HepG2 (cell line): ENCODE measurements around the gene UNC5CL. TPM values are rescaled to one million over a fixed set of nuclear protein-coding genes. Genes with fewer than 3 reads are reported as not detected.

Source experiments
- ARID3A ChIP-seq: IDR thresholded peaks from 2 replicates; pipeline ENCODE4 v1.6.1; 2012; ENCODE audit warnings: low read depth, low read length, improper control_type of control experiment
- CSRNP1 ChIP-seq: sonication (generic); formaldehyde crosslinking; IDR thresholded peaks from 2 replicates; pipeline ENCODE4 v1.8.1; 2023; ENCODE audit warnings: mild to moderate bottlenecking, missing genetic modification reagents
- DPF2 ChIP-seq: sonication (generic); formaldehyde crosslinking; IDR thresholded peaks from 2 replicates; pipeline ENCODE4 v1.4.0; 2020; ENCODE audit warnings: mild to moderate bottlenecking, low read depth, missing genetic modification reagents, borderline replicate concordance
- EP300 ChIP-seq, 3 experiments: sonication (generic) in 1 of 3; formaldehyde crosslinking in 1 of 3; IDR thresholded peaks; 2 replicates each; pipeline versions ENCODE4 v1.5.1 to v1.6.1; 2011 to 2020; ENCODE audit warnings: low read depth in 2 of 3, low read length in 2 of 3, borderline replicate concordance in 1 of 3, improper control_type of control experiment in 1 of 3, mild to moderate bottlenecking in 1 of 3, missing genetic modification reagents in 1 of 3, moderate library complexity in 1 of 3
- GABPA ChIP-seq, 2 experiments: IDR thresholded peaks; 2 replicates each; pipeline ENCODE4 v1.6.1; 2011 to 2016; ENCODE audit warnings: low read depth in 2 of 2, low read length in 1 of 2, missing biosample characterization in 1 of 2, missing genetic modification characterization in 1 of 2
- HCFC1 ChIP-seq: fragments of 150-350 bp; IDR thresholded peaks from 2 replicates; pipeline ENCODE4 v1.6.1; 2014; ENCODE audit warnings: low read depth, low read length
- KLF12 ChIP-seq: sonication (generic); formaldehyde crosslinking; IDR thresholded peaks from 2 replicates; pipeline ENCODE4 v1.4.0; 2020; ENCODE audit warnings: missing genetic modification reagents, borderline replicate concordance
- KMT2A ChIP-seq: sonication (generic); formaldehyde crosslinking; IDR thresholded peaks from 2 replicates; pipeline ENCODE4 v1.4.0; 2020; ENCODE audit warnings: missing genetic modification reagents
- MAFG ChIP-seq: sonication (generic); formaldehyde crosslinking; IDR thresholded peaks from 2 replicates; pipeline ENCODE4 v1.5.1; 2020; ENCODE audit warnings: mild to moderate bottlenecking, missing genetic modification reagents
- MEIS1 ChIP-seq: sonication (generic); formaldehyde crosslinking; IDR thresholded peaks from 2 replicates; pipeline ENCODE4 v1.9.0; 2021; ENCODE audit warnings: mild to moderate bottlenecking, missing genetic modification reagents, moderate library complexity, borderline replicate concordance
- NR1H2 ChIP-seq: sonication (generic); formaldehyde crosslinking; IDR thresholded peaks from 2 replicates; pipeline ENCODE4 v1.8.1; 2022; ENCODE audit warnings: low read depth, missing genetic modification reagents, borderline replicate concordance
- PHF20 ChIP-seq: sonication (generic); formaldehyde crosslinking; IDR thresholded peaks from 2 replicates; pipeline ENCODE4 v1.5.0; 2020; ENCODE audit warnings: mild to moderate bottlenecking, missing genetic modification reagents
- RXRA ChIP-seq: sonication (generic); formaldehyde crosslinking; IDR thresholded peaks from 2 replicates; pipeline ENCODE4 v1.5.1; 2020; ENCODE audit warnings: missing genetic modification reagents
- SP140L ChIP-seq: sonication (generic); formaldehyde crosslinking; IDR thresholded peaks from 2 replicates; pipeline ENCODE4 v1.4.0; 2020; ENCODE audit warnings: missing genetic modification reagents, borderline replicate concordance
- YEATS2 ChIP-seq: sonication (generic); formaldehyde crosslinking; IDR thresholded peaks from 2 replicates; pipeline ENCODE4 v1.4.0; 2020; ENCODE audit warnings: missing genetic modification reagents, borderline replicate concordance
- ZBTB3 ChIP-seq: sonication (generic); formaldehyde crosslinking; IDR thresholded peaks from 2 replicates; pipeline ENCODE4 v1.4.0; 2020; ENCODE audit warnings: low read depth, mild to moderate bottlenecking, moderate library complexity, missing genetic modification reagents, borderline replicate concordance
- ZEB1 ChIP-seq: IDR thresholded peaks from 2 replicates; pipeline ENCODE4 v1.6.1; 2012; ENCODE audit warnings: mild to moderate bottlenecking, low read depth, inconsistent platforms; ENCODE audit not compliant: insufficient replicate concordance
- ZNF160 ChIP-seq: sonication (generic); formaldehyde crosslinking; IDR thresholded peaks from 2 replicates; pipeline ENCODE4 v1.8.0; 2022; ENCODE audit warnings: mild to moderate bottlenecking, inconsistent platforms, missing genetic modification reagents
- ZNF383 ChIP-seq: sonication (generic); formaldehyde crosslinking; IDR thresholded peaks from 2 replicates; pipeline ENCODE4 v1.4.0; 2020; ENCODE audit warnings: missing genetic modification reagents, mild to moderate bottlenecking, borderline replicate concordance
- ZNF460 ChIP-seq: sonication (generic); formaldehyde crosslinking; IDR thresholded peaks from 2 replicates; pipeline ENCODE4 v1.5.1; 2020; ENCODE audit warnings: missing genetic modification reagents, mild to moderate bottlenecking, borderline replicate concordance
- ZNF496 ChIP-seq: sonication (generic); formaldehyde crosslinking; IDR thresholded peaks from 2 replicates; pipeline ENCODE4 v1.8.1; 2023; ENCODE audit warnings: mild to moderate bottlenecking, moderate library complexity, missing genetic modification reagents; ENCODE audit not compliant: insufficient replicate concordance
- ZNF749 ChIP-seq: sonication (generic); formaldehyde crosslinking; IDR thresholded peaks from 2 replicates; pipeline ENCODE4 v1.8.0; 2022; ENCODE audit warnings: mild to moderate bottlenecking, missing genetic modification reagents, moderate library complexity, borderline replicate concordance
- ZNF761 ChIP-seq: sonication (generic); formaldehyde crosslinking; conservative IDR thresholded peaks from 2 replicates; pipeline ENCODE4 v1.4.0; 2020; ENCODE audit warnings: mild to moderate bottlenecking, missing genetic modification reagents
- polyA plus RNA-seq, 8 experiments: library from polyadenylated mRNA; depleted of rRNA in 3 of 8; stranded (reverse) in 7 of 8; unstranded in 1 of 8; fragments of >200 nt; fragmentation: Illumina TruSeq in 4 of 8; extraction: Trizol in 4 of 8; gene quantifications; 2 replicates each; pipeline versions ENCODE4 v1.2.1 to v1.2.3, GENCODE V29; 2011 to 2016; ENCODE audit warnings: low read depth in 4 of 8, missing spikeins in 1 of 8, mixed read lengths in 1 of 8; ENCODE audit not compliant: insufficient read depth in 1 of 8
- total RNA-seq, 5 experiments: library from RNA; depleted of rRNA; stranded (reverse); fragments of >200 nt; fragmentation: Illumina TruSeq; extraction: Trizol; gene quantifications; 2 replicates each; pipeline ENCODE4 v1.2.3, GENCODE V29; 2016; ENCODE audit warnings: low read depth in 1 of 5
- TF ChIP-seq, protein P1 (sequence below): sonication (generic); formaldehyde crosslinking; IDR thresholded peaks from 2 replicates; pipeline ENCODE4 v1.8.1; 2023; ENCODE audit warnings: mild to moderate bottlenecking, missing genetic modification reagents

The UNC5CL gene
- total and polyA plus RNA-seq, 2 of the 13 experiments (the other 11 are each of a cell fraction or from before 2014, with no cell fraction given): 2.4 to 2.5 TPM

DNA sequence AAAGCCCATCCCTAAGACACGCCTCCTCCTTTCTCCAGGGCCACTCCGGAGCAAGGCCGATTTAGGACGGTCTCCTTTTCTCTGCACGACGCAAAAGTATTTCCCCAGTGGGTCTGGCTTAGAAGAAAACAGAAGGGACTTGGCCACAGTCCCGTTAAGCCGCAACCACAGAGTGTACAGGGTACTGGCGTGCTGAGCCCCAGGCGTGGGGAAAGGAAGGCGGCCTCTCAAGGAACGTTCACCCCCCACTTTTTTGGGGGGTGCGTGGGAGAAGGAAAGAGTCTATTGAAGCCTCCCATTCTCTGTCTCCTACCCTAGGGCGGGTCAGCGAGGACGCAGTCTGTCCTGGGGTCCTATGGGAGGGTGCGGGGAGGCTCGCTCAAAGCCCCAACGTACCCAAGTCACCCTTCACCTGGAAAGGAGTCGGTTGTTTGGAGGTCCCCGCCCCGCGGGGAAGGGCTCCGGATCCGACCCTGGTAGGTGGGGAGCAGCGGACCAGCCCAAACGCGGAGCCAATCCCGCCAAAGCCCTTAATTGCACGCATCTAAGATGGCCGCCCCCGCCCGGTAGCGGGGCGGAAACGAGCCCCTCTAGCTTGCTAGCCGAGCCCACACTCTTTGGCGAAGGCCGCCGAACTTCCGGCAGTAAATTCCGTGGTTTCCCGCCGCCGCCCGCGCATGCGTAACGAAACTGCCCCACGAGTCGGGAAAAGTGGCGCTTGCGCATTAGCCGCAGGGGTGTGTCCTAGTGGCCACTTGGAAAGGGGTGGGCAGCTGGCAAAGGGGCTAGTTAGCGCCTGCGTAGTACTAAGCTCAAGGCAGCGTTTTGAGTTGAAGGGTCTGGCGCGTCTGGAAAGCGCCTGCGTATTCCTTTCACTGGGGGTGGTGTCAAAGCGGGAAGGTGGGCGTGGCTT lies 33.2 kb upstream of the UNC5CL start, which contains the start of gene OARD1 (continued):
- TF ChIP-seq EP300 (IDR thresholded peaks at IDR 0.05; ENCODE audit: low read depth in 2 of 2, low read length in 2 of 2) (peak in 1 of 2 experiments; percentile 50; a peak in 1 of 4 replicates), EP300 (CRISPR knock-in tag; IDR thresholded peaks at IDR 0.05; ENCODE audit: borderline replicate concordance) (no peak), YEATS2 (CRISPR knock-in tag) (peak; percentile 68), MEIS1 (0 out of 2 replicates have a peak, but pooled peaks have one; percentile 57), ZNF383 (no peak; the same call in 1 of the 2 replicates), ZNF496 (CRISPR knock-in tag) (no peak), DPF2 (no peak), ZNF749 (CRISPR knock-in tag) (0 out of 2 replicates have a peak, but pooled peaks have one; percentile 23), SP140L (CRISPR knock-in tag) (no peak), ZNF460 (CRISPR knock-in tag) (no peak), KLF12 (CRISPR knock-in tag) (no peak), KMT2A (CRISPR knock-in tag) (peak; percentile 12), MAFG (CRISPR knock-in tag) (no peak), CSRNP1 (CRISPR knock-in tag) (peak; percentile 49; the same call in 1 of the 2 replicates), ZNF160 (CRISPR knock-in tag) (no peak), RXRA (CRISPR knock-in tag) (peak; percentile 94), GABPA (IDR thresholded peaks at IDR 0.05; ENCODE audit: low read depth, low read length) (peak; percentile 91), GABPA (CRISPR knock-in tag; IDR thresholded peaks at IDR 0.05; ENCODE audit: low read depth) (peak; percentile 97), ZBTB3 (peak; percentile 85; the same call in 1 of the 2 replicates), ARID3A (peak; percentile 12; the same call in 1 of the 2 replicates), ZNF761 (no peak; the same call in none of the 2 replicates), PHF20 (peak; percentile 87), HCFC1 (peak; percentile 68), ZEB1 (peak; percentile 66), NR1H2 (CRISPR knock-in tag) (peak; percentile 88; the same call in 1 of the 2 replicates)
- TF ChIP-seq, protein P1, sequence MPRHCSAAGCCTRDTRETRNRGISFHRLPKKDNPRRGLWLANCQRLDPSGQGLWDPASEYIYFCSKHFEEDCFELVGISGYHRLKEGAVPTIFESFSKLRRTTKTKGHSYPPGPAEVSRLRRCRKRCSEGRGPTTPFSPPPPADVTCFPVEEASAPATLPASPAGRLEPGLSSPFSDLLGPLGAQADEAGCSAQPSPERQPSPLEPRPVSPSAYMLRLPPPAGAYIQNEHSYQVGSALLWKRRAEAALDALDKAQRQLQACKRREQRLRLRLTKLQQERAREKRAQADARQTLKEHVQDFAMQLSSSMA (CRISPR knock-in tag): peak; percentile 89
